ENCODE data around the gene ABHD8. TPM values are rescaled to one million over a fixed set of nuclear protein-coding genes. Genes with fewer than 3 reads are reported as not detected.
"Not testable (repeated sequence)": the region's sequence is repeated elsewhere in the genome, so short reads cannot be mapped to it uniquely, and the experiment has no call there.

Gene ABHD8
- polyA plus RNA-seq, 3 donors: 11.3 to 14.9 (median 12.5) TPM

GRCh38 chr19:17279436-17279835 lies 23.8 kb downstream of the ABHD8 start:
- no peaks in the 10 kb centered on the region for H3K79me2 ChIP-seq (ENCODE audit: insufficient read depth, low read length)
- no peaks in the 10 kb centered on the region for H3K9me3 Mint-ChIP-seq
- H3K27me3 ChIP-seq (ENCODE audit: control insufficient read depth in 2 of 2, insufficient read depth in 2 of 2, low read length in 2 of 2): no peaks in the 10 kb centered on the region
- no peak for DNase-seq
- intact Hi-C loops (cut with micrococcal nuclease): no loop called here
- H3K9ac ChIP-seq (ENCODE audit: insufficient read depth, low read length, poor library complexity, severe bottlenecking): no peak overlapping the region
- peaks cover 4% of the 10 kb centered on the region for H4K20me1 ChIP-seq (ENCODE audit: insufficient read depth, low read length)
- H3K36me3 Mint-ChIP-seq: peaks cover 33 to 55% of the 10 kb centered on the region in 2 donors
- H3K27ac ChIP-seq (ENCODE audit: low read depth in 1 of 2, low read length in 2 of 2): no peak overlapping the region
- no peaks in the 10 kb centered on the region for H3K9me3 ChIP-seq (replicated peaks in 1 of 2; ENCODE audit: control insufficient read depth in 1 of 2, insufficient read depth in 1 of 2, low read length in 2 of 2)
- H3K27ac Mint-ChIP-seq: no peak overlapping the region
- peaks cover 26 to 27% of the 10 kb centered on the region in 2 donors for H3K4me1 ChIP-seq (ENCODE audit: control insufficient read depth in 1 of 2, insufficient read depth in 2 of 2, low read length in 2 of 2)
- H3K4me3 Mint-ChIP-seq: no peak overlapping the region
- peaks cover 19% of the 10 kb centered on the region for H3K4me1 Mint-ChIP-seq
- no peak overlapping the region for H2AFZ ChIP-seq (ENCODE audit: insufficient read depth, low read depth, low read length, poor library complexity, severe bottlenecking)
- TF ChIP-seq CTCF (IDR thresholded peaks at IDR 0.05): no peak
- H3K27me3 Mint-ChIP-seq (ENCODE audit: low read depth in 3 of 3): peaks cover 0 to 2% (median 0%) of the 10 kb centered on the region in 3 donors
- peaks cover 36 to 58% of the 10 kb centered on the region in 2 donors for H3K36me3 ChIP-seq (replicated peaks in 1 of 2; ENCODE audit: control insufficient read depth in 1 of 2, insufficient read depth in 2 of 2, low read length in 2 of 2)
- no peak overlapping the region for H3K4me3 ChIP-seq (replicated peaks in 1 of 3; ENCODE audit: low read depth in 2 of 3, low read length in 3 of 3)
- no peak overlapping the region for H3K4me2 ChIP-seq (replicated peaks; ENCODE audit: extremely low read depth, low read length, poor library complexity, severe bottlenecking)
- no CpG with 5 or more reads among the region's 3 CpGs for WGBS (ENCODE audit: insufficient coverage)

- Histone ChIP-seq H3K9me3 (replicated peaks in 1 of 2; ENCODE audit: control insufficient read depth in 1 of 2, insufficient read depth in 1 of 2, low read length in 2 of 2) (no peaks in the 10 kb centered on the region), H3K9ac (ENCODE audit: insufficient read depth, low read length, poor library complexity, severe bottlenecking) (no peak overlapping the region), H3K4me3 (replicated peaks in 1 of 3; ENCODE audit: low read depth in 2 of 3, low read length in 3 of 3) (no peak overlapping the region), H3K27me3 (ENCODE audit: control insufficient read depth in 2 of 2, insufficient read depth in 2 of 2, low read length in 2 of 2) (no peaks in the 10 kb centered on the region), H3K27ac (ENCODE audit: low read depth in 1 of 2, low read length in 2 of 2) (no peak overlapping the region), H4K20me1 (ENCODE audit: insufficient read depth, low read length) (no peaks in the 10 kb centered on the region), H3K4me1 (ENCODE audit: control insufficient read depth in 1 of 2, insufficient read depth in 2 of 2, low read length in 2 of 2) (peaks cover 7% of the 10 kb centered on the region in 2 donors), H3K36me3 (replicated peaks in 1 of 2; ENCODE audit: control insufficient read depth in 1 of 2, insufficient read depth in 2 of 2, low read length in 2 of 2) (peaks cover 55 to 79% of the 10 kb centered on the region in 2 donors), H3K4me2 (replicated peaks; ENCODE audit: extremely low read depth, low read length, poor library complexity, severe bottlenecking) (no peak overlapping the region), H3K79me2 (ENCODE audit: insufficient read depth, low read length) (no peaks in the 10 kb centered on the region), H2AFZ (ENCODE audit: insufficient read depth, low read depth, low read length, poor library complexity, severe bottlenecking) (no peak overlapping the region)
- no peak for TF ChIP-seq CTCF (IDR thresholded peaks at IDR 0.05)
- intact Hi-C loops (cut with micrococcal nuclease): no loop called here
- H3K27me3 Mint-ChIP-seq (ENCODE audit: low read depth in 3 of 3): peaks cover 0 to 2% (median 0%) of the 10 kb centered on the region in 3 donors
- WGBS (ENCODE audit: insufficient coverage): 98% methylated on average over 9 of the region's 19 CpGs
- no peak for DNase-seq
- H3K4me1 Mint-ChIP-seq: peaks cover 6% of the 10 kb centered on the region
- no peaks in the 10 kb centered on the region for H3K9me3 Mint-ChIP-seq
- H3K36me3 Mint-ChIP-seq: peaks cover 52 to 70% of the 10 kb centered on the region in 2 donors
- peak overlapping the region in 1 of 7 donors; percentile 66 for H3K27ac Mint-ChIP-seq
- no peak overlapping the region for H3K4me3 Mint-ChIP-seq
Measured at GRCh38 chr19:17275441-17276175, 27.6 kb downstream of the ABHD8 start.

- H3K9me3 ChIP-seq (replicated peaks in 1 of 2; ENCODE audit: control insufficient read depth in 1 of 2, insufficient read depth in 1 of 2, low read length in 2 of 2); H3K27ac ChIP-seq (ENCODE audit: low read depth in 1 of 2, low read length in 2 of 2); H3K9me3 Mint-ChIP-seq; H3K4me3 ChIP-seq (replicated peaks in 1 of 3; ENCODE audit: low read depth in 2 of 3, low read length in 3 of 3); H3K4me1 Mint-ChIP-seq; H3K27me3 ChIP-seq (ENCODE audit: control insufficient read depth in 2 of 2, insufficient read depth in 2 of 2, low read length in 2 of 2); H4K20me1 ChIP-seq (ENCODE audit: insufficient read depth, low read length); H3K27ac Mint-ChIP-seq; H3K9ac ChIP-seq (ENCODE audit: insufficient read depth, low read length, poor library complexity, severe bottlenecking); H3K79me2 ChIP-seq (ENCODE audit: insufficient read depth, low read length); intact Hi-C loops (cut with micrococcal nuclease); H3K4me2 ChIP-seq (replicated peaks; ENCODE audit: extremely low read depth, low read length, poor library complexity, severe bottlenecking); H2AFZ ChIP-seq (ENCODE audit: insufficient read depth, low read depth, low read length, poor library complexity, severe bottlenecking); H3K27me3 Mint-ChIP-seq (ENCODE audit: low read depth in 3 of 3); H3K4me1 ChIP-seq (ENCODE audit: control insufficient read depth in 1 of 2, insufficient read depth in 2 of 2, low read length in 2 of 2); DNase-seq: not testable (repeated sequence)
- WGBS (ENCODE audit: insufficient coverage): no CpG with 5 or more reads among the region's 3 CpGs
- H3K36me3 ChIP-seq (replicated peaks in 1 of 2; ENCODE audit: control insufficient read depth in 1 of 2, insufficient read depth in 2 of 2, low read length in 2 of 2): peaks cover 59 to 85% of the 10 kb centered on the region in 2 donors
- peaks cover 55 to 78% of the 10 kb centered on the region in 2 donors for H3K36me3 Mint-ChIP-seq
- peak overlapping the region in 1 of 2 donors; percentile 1 for H3K4me3 Mint-ChIP-seq
Measured at GRCh38 chr19:17274892-17275291, 28.3 kb downstream of the ABHD8 start.
